Activated CD4-positive, alpha-beta T cell treated with anti-CD3 and anti-CD28 coated beads, Interleukin-2, amount 50 U/mL, for 48 hours (primary cell): ENCODE data around the gene PHLPP2.

Source experiments
- DNase-seq, 2 experiments: peaks; one replicate each; pipeline ENCODE4 v3.0.0-alpha.2; 2020

The PHLPP2 gene

DNA sequence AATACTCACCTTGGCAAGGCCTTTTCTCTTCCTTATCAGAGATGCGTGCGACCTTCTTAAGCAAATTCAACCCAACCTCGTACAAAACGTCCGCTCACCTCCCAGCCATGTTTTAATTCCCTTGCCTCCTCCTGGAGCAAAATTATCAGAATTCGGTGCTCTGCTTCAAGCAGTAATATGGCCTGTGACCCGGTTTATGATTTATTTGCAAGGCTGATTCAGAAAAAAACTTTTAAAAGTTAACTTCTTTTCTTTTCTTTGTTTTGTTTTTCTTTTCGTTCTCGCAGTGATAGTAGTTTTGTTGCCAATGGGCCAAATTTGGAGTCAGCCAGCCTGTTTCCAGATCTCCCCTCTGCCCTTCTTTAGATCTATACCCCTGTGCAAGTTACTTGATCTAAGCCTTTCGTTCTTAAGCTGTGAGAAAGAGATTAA is at the start of gene PHLPP2:
PHLPP2 (minus strand) TSS at position 382 of the 432 bp plus-strand sequence. CDS start 9,906 bp downstream, outside the sequence.
- no peak for DNase-seq

DNA sequence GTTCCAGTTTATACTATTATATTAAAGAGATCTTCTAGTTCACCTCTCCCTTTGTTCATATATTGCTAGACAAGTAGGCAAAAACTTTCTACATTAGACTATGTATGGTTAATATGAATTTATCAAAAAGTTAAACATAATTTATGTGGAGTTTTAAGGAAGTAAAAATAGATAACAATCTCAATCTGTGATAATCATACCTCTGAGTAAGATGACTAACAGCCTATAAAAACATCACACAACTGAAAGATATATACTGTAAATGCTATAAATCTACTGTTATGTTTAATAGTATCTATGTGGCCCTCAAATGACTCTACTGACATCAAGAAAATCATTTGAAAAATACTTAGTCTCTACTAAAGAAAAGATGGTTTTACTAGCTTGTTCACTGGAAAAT is 47.1 kb upstream of the PHLPP2 start:
- DNase-seq, result no peak

DNA sequence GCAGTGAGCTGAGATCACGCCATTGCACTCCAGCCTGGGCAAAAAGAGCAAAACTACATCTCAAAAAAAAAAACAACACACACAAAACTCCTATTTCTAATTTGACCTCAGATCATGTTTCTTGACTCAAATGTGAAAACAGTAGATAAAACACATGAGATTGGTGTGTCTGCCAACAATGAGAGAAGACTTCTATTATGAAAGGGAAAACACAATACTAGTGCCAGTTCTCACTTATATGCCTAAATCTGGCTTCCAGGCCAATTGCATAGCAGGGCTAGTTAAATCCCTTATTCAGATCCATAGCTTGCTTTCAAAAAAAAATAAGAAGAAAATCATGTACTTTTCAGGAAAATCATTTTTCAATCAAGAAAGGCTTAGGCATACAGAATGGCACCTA is 44.7 kb upstream of the PHLPP2 start:
- DNase-seq, result no peak

DNA sequence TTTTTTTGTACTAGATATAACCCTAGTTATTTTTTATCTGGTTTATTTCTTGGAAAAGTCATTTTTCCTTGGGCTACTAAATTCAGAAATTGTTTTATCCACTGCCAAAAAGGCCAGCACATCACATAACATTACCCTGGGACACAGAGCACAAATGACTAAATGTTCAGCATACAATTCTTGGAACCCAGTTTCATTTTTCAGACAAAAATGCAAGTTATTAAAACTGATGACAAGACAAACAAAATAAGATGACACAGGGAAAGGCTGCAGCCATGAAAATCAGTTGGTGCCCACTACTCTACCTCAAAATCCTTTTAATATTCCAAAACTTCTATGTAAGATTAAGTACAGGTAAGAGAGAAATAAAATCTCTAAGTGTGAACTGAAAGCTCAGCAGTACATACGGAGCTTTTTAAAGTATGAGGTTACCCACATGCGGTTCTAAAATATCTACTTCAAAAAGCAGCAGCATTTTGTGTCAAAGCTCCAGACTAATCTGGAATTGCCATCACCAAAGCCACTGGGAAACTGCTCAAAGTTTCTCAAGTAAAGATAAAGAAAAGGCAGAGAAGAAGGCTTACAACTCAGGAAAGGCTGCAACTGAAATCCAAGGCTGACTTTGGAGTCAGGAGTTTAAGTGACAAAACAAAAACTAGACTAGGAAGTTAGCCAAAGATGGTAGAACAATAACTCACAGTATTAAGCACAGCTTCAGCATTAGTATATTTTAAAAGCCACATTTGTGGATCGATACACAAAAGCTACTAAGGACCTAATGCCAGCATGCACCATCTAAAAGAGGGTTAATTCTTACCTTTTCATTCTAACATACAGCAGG is 42.8 kb upstream of the PHLPP2 start:
- no peak for DNase-seq

- DNase-seq, result no peak
These were observed 37.7 kb upstream of the PHLPP2 start for GRCh38 chr16:71762186-71762585.

DNA sequence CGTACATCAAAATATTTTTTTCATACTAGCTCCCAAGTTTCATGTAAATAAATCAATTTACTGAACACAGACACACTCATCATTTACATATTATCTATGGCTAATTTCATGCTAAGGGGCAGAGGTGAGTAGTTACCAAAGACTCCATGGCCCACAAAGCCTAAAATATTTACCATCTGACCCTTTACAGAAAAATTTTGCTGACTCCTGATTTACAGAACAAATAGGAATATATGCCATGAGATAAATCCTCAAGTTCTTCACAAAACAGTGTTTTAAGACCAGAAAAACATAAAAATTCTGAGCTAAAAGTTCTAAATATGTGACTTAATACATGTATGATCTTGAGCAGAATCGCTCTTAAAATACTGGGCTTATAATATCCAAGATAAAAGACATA is 36.6 kb upstream of the PHLPP2 start:
- no peak for DNase-seq

GRCh38 chr16:71758293-71758760 is 33.8 kb upstream of the PHLPP2 start:
- DNase-seq, result no peak

DNA sequence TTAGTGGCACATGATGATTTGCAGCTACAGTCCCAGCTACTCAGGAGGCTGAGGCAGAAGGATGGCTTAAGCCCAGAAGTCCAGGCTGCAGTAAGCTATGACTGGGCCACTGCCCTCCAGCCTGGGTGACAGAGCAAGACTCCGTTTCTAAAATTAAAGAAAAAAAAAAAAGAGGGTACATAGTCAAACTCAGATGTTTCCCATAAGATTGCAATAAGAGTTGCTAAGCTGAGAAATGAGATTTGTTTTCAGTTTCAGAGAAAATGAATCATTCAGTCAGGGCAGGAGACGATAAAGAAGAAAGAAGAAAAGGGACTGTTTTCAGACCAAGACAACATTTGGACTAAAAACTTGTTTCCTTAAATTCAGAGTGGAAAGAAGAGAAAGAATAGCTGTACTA is 30.2 kb upstream of the PHLPP2 start:
- no peak for DNase-seq

DNA sequence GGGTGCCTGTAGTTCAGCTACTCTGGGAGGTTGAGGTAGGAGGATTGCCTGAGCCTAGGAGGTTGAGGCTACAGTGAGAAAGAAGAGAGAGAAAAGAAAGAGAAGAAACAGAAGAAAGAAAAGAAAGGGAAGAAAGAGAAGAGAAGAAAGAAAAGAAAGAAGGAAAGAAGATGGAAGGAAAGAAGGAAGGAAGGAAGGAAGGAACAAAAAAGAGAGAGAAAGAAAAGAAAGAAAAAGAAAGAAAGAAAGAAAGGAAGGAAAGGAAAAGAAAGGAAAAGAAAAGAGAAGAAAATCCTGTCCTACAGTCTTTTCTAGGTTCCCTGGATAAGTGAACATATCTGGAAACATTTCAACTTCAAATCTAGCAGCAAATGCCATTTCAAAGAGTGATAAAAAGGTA is 29.6 kb upstream of the PHLPP2 start:
- no peak for DNase-seq

DNA sequence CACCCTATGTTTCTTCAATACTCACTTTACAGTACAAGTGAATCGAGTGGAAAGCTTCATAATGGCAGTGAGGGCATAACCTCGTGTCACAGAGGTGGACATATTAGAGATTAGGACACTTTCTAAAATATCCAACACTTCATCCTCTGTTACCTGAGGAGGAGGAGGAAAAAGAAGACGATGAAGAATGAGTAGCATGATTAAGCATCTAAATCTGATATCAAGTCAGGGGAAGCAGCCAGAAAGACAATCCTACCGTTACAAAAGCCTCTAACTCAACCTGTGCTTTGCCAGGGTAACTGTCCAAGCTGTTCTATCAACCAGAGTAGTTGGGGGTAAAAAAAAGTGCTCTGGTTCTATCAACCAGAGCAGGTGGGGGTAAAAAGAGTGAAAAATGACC is 23.7 kb upstream of the PHLPP2 start:
- no peak for DNase-seq

GRCh38 chr16:71746442-71747046 is 22.0 kb upstream of the PHLPP2 start:
- no peak for DNase-seq

- no peak for DNase-seq
These were observed 14.4 kb upstream of the PHLPP2 start for GRCh38 chr16:71738855-71739254.

DNA sequence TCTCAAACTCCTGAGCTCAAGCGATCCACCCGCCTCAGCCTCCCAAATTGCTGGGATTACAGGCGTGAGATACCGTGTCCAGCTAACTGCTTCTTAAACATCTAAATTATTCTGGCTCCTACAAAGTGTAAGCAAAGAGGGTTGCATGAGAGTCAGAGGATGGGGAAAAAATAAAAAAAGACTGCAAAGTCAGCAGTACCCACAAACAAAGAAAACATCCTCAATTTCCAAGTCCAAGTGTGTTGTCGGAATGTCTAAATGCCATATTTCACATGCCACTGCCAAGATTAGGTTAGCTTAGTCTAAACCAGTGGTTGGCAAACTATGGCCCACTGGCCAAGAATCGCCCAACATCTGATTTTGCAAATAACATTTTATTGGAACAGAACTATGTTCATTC is 13.0 kb upstream of the PHLPP2 start:
- no peak for DNase-seq

DNA sequence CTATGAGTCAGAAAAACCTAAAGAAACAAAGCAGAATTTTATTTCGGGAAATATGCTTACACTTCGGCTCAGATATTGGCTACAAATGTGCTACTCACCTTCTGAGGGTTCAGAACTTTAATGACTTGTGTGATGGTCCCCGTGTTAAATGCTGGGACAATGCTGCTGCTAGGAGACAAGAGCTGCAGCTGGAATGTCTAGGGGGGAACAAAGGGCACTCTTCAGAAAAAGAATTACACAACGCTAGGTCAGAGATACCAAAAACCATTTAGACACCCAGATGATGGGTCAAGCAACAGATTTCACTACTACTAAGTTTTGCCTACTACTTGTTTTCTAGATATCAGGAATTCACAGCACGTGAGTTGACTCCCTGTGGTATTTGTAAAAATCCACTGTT is 10.0 kb upstream of the PHLPP2 start:
- DNase-seq, result no peak

DNA sequence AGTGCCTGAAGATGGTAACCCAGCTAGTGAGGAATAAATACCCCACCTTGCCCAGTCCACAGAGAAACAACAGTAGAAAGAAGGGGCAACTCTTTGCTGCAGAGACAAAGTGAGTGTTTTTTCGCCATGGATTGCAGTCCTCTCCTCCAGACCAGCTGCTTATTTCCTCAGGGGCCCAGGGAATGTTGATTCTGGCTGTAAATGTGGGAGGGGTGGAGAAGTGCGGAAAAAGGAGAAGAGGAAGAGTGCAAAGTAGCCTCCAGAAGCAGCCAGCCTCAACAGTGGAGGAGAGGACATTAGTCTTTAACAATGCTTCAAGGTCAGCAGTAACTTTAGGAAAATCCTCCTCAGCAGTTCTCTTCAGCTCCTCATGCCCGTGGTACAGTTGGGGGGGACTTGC is 8.1 kb upstream of the PHLPP2 start:
- no peak for DNase-seq

- no peak for DNase-seq
These were observed 3.2 kb upstream of the PHLPP2 start for GRCh38 chr16:71727551-71728324.

DNA sequence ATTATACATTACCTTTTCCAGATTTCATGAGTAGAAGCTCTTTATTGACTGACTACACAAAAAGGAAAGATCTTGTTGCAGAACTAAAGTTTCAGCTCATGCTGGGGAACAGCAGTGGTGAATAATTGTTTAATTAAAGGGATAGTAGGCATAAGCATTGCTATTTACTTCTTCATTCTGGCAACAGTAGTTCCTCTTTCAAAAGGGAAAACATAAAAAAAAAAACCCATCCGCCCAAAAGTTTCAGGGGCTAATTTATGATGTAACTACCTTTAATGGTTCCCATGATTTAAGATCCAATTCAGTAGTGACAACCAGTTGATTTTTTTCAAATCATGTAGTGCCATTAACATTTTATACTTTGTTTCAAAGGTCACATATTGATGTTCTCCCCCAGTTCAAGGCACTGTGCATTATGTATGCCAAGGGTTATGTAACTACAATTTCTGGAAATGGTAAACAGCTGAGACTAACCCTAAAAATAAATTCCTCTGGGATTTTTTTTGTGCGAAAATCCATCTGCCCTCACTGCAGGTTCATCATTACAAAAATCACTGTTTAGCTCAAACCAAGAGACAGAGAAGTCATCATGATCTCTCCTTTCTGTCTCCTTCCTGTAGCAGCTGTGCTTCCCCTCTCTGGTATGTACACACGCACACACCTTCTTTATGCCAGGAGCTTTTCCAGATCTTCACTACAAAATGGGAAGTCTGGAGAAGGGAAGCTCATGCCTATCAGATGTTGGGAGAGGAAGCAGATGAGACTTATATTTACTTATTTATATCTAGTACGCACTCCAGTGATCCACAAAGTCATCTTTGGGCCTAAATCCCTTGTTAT is 2.2 kb upstream of the PHLPP2 start:
- no peak for DNase-seq

DNA sequence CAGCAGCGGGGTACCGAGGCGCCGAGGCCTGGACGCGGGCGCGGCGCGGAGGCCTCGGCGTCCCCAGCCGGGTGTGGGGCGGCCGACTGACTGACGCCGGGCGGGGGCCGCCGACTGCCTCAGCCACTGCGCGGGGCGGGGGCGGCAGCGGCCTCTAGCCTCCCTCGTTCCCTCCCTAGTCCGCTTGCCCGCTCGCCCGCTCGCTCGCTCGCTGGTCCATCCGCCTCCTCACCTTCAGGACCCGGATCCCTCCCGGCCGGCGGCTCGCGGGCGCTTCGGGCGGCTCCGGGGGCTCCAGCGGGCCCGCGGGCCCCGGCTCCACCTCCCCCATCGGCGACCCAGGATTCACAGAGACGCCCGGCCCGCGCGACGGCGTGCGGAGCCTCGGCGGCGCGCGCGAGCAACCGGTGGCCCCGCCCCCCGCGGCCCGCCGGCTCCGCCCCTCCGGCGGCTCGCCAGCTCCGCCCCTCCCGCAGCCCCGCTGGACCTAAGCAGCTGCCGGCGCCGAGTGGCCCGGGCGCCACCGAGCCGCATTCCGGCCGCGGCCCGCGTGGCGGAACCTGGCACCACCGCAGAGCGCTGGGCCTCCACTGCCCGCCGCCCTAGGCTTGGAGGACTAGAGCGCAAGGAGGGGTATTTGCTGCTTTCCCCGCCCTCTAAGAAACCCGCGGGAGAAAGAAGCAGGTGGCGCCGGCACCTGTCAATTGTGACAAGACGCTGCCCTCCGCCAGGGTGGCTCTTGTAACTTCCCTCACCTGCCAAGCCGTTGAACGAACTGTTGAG is 773 bp downstream of the PHLPP2 start:
- peak; percentile 73 to 77 for DNase-seq

- DNase-seq, result peak; percentile 64 to 71
These were observed 1.5 kb downstream of the PHLPP2 start for GRCh38 chr16:71722801-71723536.

DNA sequence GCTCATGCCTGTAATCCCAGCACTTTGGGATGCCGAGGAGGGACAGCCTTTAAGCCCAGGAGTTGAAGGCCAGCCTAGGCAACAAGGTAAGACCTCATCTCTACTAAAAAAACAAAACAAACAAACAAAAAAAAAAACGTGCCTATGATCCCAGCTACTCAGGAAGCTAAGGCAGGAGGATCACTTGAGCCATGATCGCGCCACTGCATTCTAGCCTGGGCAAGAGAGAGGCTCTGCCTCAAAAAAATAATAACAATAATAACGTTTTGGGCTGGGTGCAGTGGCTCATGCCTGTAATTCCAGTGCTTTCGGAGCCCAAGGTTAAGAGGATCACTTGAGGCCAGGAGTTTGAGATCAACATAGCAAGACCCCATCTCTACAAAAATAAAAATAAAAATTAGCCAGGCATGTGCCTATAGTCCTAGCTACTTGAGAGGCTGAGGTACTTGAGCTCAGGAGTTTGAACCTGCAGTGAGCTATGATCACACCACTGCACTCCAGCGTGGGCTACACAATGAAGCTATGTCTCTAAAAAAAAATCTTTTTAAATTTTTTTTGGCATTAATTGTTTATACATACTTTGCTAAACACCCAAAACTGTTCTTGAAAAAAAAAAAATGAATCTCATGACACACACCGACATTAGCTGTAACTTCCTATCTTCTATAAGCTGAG is 3.3 kb downstream of the PHLPP2 start:
- DNase-seq, result no peak

DNA sequence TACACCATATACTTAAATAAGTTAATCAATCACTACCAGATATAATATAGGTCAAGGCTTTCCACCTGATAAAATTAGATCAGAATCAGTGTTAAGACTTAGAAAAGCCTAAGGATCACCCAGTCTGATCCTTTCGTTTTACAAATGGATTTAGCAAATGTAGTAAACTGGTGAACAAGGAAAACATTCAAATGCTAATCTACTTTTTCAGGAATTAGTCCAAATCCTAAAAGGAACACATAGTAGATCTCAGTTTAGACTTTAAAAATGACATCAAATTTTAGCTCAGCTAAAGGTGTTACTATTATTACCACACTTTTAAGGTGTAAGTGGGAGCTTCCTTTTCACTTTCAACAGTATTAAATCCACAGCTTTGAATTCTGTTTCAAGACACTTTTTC is 12.0 kb downstream of the PHLPP2 start:
- no peak for DNase-seq
